GM19463 (cell line): ENCODE measurements around the gene RBMS3.

Source experiments
- ATAC-seq: cut with Tn5 transposase; IDR thresholded peaks from one replicate; pipeline ENCODE4 v1.9.1; 2021; ENCODE audit warnings: mild to moderate bottlenecking, moderate library complexity; ENCODE audit not compliant: unreplicated experiment

RBMS3 gene

DNA sequence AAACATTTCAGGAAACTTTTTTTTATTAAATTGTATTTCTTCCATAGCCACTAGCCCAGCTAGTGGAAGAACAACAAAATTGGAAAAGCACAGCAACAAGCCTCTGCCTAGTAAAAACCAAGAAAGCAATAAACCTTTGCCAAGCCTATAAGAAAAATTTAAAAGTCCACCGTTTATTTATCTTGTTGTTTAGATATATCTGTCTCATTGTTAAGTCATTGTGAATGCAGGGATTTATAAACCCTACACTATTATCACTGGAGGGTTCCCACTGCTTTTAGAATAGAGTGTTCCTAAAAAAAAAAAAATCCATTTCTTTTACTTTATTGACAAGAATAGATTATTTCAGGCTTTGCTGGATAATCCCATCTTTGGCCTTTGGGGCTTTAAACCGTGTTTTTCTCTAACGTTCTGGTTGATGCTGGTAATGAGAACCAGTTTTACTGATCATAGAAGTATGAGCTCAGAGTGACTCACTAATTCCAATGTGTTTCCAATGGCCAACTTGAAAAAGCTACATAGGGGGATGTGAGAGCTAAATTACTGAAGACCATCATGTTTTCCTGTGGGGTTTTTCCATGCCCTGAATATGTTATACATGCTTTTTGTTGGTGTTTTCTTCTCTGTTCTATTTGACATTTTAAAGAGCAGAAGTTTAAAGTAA lies 634.1 kb downstream of the RBMS3 start:
- no peak for ATAC-seq

GRCh38 chr3:29919571-29919970 lies 638.7 kb downstream of the RBMS3 start:
- ATAC-seq, result no peak

DNA sequence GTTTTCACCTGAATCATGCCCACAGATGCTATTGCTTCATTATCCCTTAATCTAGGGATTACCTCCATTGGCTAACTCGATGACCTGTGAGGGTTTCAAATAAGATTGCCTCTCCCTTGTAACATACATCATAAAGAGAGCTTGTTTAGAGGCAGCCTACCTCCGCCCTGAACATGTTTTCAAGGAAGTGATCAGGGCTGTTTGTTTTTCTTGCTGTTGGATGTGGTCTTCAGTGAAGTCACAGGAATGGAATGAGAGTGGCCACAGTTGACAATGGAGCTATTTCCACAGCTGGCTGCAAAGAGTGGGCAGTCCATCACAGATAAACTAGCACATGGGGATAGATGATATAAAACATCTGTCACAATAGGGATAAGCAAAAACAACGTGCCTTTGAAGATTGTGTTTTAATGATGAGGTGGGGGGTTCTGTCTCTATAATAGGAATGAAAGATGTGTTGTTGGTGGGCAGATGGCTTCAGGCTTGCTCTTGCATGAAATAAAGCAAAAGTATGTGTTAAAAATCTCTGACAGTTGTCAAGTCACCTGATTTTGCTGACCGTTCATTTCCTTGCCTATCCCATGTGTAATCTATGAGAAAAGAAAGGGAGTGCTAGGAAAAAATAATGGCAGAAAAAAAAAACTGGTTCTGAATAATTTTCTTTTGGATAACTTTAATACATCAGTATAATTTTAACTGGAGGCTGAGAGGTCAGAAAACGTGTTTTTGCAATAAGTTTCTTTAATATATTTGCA lies 642.3 kb downstream of the RBMS3 start:
- no peak for ATAC-seq

DNA sequence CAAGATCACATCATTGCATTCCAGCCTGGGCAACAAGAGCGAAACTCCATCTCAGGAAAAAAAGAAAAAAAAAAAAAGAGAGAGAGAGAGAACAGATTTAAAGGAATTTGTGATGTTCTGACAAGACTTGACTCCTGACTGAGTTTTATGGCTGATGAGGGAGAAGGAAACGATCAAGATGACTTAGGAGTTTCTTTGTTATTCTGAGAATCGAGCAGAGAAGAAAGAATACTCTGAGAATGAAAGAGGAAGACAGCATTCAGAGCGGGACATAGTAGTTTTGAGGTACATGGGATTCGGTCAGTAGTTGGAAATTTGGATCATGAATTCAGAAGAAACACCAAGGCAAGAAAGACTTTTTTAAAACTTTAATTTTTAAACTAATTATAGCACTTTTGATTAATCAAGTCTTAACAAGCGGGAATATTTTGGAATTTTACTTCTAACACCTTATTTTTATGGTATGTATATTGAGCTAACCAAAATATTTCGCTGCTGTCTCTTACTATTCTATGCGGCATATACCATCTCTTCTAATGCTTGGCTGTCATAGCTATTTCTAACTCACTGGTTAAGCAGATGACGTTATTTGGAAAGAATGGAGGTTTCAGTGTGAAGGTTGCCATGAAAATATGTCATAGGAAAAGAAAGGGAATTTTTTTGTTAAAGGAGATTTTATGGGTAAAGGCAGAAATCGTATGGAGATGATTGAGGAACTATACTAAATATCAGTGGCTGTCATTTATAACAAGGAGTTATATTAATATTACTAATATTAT lies 644.1 kb downstream of the RBMS3 start:
- ATAC-seq, result no peak

GRCh38 chr3:29926378-29926777 lies 645.5 kb downstream of the RBMS3 start:
- ATAC-seq, result no peak

DNA sequence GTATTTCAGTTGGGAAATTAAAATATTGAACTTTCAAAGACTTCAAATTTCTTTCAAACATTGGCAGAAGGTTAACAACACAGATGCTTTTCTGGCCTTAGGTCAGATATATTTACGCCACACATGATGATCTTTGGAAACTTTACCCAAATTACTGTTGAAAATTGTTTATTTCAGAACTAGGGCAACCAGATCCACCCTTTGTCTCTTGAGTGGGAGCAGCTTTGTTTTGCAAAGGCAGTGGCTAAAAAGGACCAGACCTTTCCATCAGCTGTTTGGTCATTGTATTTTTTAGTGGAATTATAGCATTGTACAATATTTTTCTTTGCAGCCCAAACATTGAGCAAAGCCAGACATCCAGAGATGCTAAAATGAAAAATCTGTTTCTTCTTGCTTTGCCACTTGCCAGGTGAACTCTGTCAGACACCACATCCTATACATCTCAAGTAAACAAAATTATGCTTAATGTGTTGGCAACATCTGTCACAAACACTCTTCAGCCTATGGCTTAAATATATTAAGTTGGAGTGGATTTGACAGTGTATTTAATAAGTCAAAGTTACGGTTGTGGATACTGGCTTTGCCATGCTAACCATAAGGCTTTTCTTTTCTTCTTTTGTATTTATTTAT lies 651.9 kb downstream of the RBMS3 start:
- ATAC-seq, result no peak

DNA sequence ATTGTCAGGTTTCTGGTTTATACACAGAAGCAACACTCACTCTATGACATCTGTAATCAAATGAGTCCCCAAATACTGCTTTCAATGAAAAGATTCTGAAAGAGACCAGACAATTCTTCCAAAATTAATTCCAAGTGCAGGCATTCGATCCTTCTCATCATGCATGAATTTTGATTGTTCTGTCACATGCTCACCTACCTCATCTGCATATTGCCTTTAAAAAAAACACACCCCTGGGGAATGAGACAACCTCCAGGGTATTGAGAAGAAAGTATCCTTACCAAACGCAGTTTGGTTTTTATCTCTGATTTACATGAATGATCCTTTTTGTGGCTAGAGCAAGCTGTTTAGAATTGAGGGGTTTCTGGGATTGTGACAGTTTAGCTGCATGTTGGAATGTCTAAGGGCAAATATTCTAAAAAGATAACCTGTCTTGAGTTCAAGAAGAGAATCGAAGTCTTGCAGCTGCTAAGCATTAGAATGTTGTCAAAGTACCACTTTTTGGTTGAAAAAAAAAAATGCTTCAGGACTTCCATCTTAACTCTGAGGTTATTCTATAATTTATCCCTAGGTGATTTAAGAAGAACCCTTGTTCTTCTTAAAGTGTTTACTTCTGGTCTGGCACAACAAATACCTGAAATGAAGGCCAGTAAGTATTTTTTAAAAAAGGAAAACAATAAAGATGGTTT lies 653.1 kb downstream of the RBMS3 start:
- ATAC-seq, result no peak

GRCh38 chr3:29934751-29935150 lies 653.9 kb downstream of the RBMS3 start:
- ATAC-seq, result no peak

GRCh38 chr3:29936054-29936453 lies 655.2 kb downstream of the RBMS3 start:
- peak; percentile 95 for ATAC-seq

DNA sequence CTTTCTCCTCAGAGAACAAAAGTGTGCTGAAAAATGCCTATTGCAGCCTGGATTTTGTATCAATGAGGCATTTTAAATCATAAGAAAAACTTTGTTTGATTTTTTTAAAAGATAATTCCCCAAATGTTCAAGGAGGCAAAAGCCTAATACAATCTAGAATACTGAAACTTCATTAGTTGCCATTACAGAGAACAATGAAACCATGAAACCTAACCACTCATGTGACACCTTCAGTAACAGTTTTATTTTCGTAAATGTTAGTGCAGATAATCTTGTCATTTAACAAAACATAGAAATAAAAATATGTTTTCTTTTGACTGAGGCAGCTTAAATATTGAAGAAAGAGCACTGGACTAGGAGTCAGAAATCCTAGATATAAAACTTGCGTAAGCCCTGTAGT lies 655.9 kb downstream of the RBMS3 start:
- ATAC-seq, result no peak

DNA sequence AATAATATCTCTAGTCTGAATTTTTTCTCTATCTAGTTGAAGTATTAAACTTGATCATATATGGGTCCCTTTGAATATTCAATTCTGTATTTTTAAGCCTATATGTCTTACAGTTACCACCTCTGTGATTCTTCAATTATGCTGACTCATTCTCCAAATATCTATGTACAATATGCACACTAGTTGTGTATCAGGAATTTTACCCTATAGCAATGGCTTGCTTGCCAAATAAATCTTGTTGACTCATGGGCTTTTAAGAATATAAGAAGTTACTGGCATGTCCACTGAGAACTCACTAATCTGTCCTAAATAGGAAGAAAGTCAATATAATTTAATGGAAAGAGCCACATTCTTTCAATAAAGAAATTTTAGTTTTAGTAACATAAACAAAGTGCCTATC lies 656.3 kb downstream of the RBMS3 start:
- no peak for ATAC-seq

DNA sequence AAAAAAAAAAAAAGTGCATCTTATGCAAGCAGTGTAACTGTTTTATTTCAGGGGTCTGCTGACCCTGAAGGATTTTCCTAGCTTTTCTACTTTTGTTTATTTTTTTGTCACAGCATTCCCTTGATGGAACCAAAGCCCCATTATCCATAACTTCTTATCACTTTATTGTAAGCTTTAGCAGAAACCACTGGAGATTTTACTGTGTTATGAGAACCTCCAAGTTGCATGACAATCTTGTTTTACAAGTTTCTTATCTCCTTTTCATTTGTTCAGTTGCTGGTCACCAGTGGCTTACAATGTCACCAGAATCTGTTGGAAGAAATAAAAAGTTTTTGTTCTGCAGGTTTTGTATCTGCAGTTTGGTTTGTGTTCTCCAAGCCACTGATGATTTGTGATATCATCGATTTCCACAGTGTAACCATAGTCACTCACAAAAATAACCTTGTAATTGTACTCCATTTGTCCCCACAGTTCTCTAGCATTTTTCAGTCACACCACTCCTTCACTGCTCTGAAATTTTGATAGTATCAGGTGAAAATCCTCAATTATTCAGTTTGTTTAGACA lies 660.0 kb downstream of the RBMS3 start:
- no peak for ATAC-seq

DNA sequence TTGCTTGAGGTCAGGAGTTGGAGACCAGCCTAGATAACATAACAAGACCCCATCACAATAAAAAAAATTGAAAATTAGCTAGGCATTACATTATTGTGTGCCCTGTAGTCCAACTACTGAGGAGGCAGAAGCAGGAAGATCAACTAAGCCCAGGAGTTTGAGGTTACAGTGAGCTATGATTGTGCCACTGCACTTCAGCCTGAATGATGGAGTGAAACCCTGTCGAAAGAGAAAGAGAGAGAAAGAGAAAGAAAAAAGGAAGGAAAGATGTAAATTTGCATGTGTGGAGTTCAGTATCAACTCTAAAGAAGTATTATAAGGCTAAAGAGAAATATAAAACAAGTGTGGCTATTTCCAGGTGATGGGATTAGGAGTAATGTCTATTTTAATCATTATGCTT lies 661.4 kb downstream of the RBMS3 start:
- ATAC-seq, result no peak

GRCh38 chr3:29949131-29949530 lies 668.3 kb downstream of the RBMS3 start:
- no peak for ATAC-seq

GRCh38 chr3:29949940-29950616 lies 669.2 kb downstream of the RBMS3 start:
- no peak for ATAC-seq

- no peak for ATAC-seq
Measured at GRCh38 chr3:29952431-29952830, 671.6 kb downstream of the RBMS3 start.

DNA sequence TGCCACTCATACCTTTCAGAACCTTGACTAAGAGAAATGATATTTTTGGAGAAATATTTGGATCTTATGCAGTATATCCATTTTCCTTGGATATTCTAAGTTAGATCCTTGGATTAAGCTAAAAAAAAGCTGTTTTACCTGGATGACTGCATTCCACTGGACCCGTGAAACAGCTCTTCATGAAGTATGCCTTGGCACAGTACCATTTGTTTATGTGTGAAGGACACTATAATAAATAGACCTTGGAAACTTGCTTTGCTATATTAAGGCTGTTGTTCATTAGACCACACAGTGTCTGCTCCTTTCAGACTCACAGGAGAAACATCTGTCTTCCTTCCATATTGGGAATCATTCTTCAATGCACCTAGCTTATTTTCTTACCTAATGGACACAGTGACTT lies 674.5 kb downstream of the RBMS3 start:
- no peak for ATAC-seq

DNA sequence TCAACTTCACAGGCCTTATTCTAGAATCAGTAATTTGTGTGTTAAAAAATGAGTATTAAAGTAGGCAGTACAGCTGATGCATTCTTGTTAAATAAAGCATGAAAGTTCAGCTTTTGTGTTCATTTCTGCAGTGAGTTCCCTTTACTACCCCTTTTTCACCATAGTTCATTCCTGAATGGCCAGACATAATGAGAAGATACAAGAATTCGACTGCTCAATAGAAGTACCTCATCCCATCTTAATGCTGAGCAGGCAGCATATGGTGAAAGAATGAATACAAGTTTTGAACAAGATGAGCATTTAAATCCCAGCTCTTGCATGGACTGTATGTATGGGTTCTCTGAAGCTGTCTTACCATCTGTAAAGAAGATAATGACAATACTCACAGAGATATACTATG lies 677.9 kb downstream of the RBMS3 start:
- no peak for ATAC-seq

DNA sequence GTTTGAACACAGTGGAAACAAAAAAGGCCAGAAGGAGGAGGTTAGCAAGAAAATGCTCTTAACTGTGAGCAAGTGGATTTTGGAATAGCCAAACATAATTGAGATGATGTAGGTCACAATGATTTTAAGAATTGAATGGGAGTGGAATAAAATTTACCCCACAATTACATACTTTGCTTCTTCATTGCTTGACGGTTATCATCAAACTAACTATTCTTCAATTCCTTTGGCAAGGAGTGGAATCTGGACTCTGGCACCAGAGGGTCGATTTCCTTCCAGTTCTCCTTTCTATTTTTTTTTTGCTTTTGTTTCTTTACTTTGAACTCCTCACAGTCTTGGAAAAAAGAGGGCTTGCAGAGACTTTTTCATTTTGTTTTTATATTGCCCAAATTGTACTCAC lies 691.0 kb downstream of the RBMS3 start:
- ATAC-seq, result no peak
